Transverse colon (tissue), 4 donors: ENCODE data around the gene GNG14. TPM values are rescaled to one million over a fixed set of nuclear protein-coding genes. Genes with fewer than 3 reads are reported as not detected.
"Not testable (repeated sequence)": the region's sequence is repeated elsewhere in the genome, so short reads cannot be mapped to it uniquely, and the experiment has no call there.

Experiments
- DNase-seq: peaks from one replicate; pipeline ENCODE4 v3.0.0-alpha.2; 2019
- H3K27ac ChIP-seq, 4 donors: fragments of 200-600 bp; sonication (generic); 2 replicates each; pipeline ENCODE4 v1.5.1; 2016 to 2018; ENCODE audit warnings: inconsistent platforms in 4 of 4
- H3K27me3 ChIP-seq: fragments of 200-600 bp; sonication (generic); 2 replicates; pipeline ENCODE4 v1.5.1; 2017; ENCODE audit warnings: inconsistent platforms
- H3K36me3 ChIP-seq, 4 donors: fragments of 200-600 bp; sonication (generic); 2 replicates each; pipeline ENCODE4 v1.5.1; 2017 to 2019; ENCODE audit warnings: inconsistent platforms in 4 of 4
- H3K4me1 ChIP-seq, 4 donors: fragments of 200-600 bp; sonication (generic); 2 replicates each; pipeline ENCODE4 v1.5.1; 2017 to 2020; ENCODE audit warnings: inconsistent platforms in 4 of 4
- H3K4me3 ChIP-seq, 4 donors: fragments of 200-600 bp; sonication (generic); 1 replicate in 1 of 4; 2 replicates in 3 of 4; pipeline versions ENCODE4 v1.5.1 to v1.6.1; 2017 to 2019; ENCODE audit warnings: inconsistent platforms in 4 of 4
- H3K9me3 ChIP-seq, 2 donors: fragments of 200-600 bp; sonication (generic); 2 replicates each; pipeline ENCODE4 v1.5.1; 2017 to 2019; ENCODE audit warnings: inconsistent platforms in 2 of 2
- CTCF ChIP-seq, 5 experiments: fragments of 200-600 bp in 3 of 5; fragments of 450-650 bp in 2 of 5; sonication (generic) in 3 of 5; IDR thresholded peaks; 1 replicate in 2 of 5; 2 replicates in 3 of 5; pipeline ENCODE4 v1.5.1; 2016 to 2017; ENCODE audit warnings: antibody characterized with exemption in 5 of 5, inconsistent platforms in 3 of 5, mild to moderate bottlenecking in 2 of 5, moderate library complexity in 1 of 5
- EP300 ChIP-seq: sonication (generic); formaldehyde crosslinking; IDR thresholded peaks from one replicate; pipeline ENCODE4 v1.6.1; 2017; ENCODE audit warnings: antibody characterized with exemption, low read depth
- POLR2A ChIP-seq: fragments of 450-650 bp; IDR thresholded peaks from one replicate; pipeline ENCODE4 v1.6.1; 2016; ENCODE audit warnings: antibody characterized with exemption, mild to moderate bottlenecking, moderate library complexity
- POLR2AphosphoS5 ChIP-seq, 3 donors: sonication (generic); formaldehyde crosslinking; IDR thresholded peaks; one replicate each; pipeline ENCODE4 v1.6.1; 2016; ENCODE audit warnings: antibody characterized with exemption in 3 of 3
- WGBS, 2 donors: methylation state at CpG; one replicate each; pipeline ENCODE4 v1.1.5; 2018; ENCODE audit warnings: low coverage in 1 of 2; 5-methylcytosine and 5-hydroxymethylcytosine counted together
- in situ Hi-C, 4 donors: fragments of 200-750 bp; cut with MboI; loops; one replicate each; pipeline versions ENCODE4 v1.15.0 to v1.15.1; 2017; ENCODE audit warnings: low sequenced_read_pairs in 3 of 4, low pct_ligation_motif_present in 1 of 4, low pct_unique_long_range_greater_than_20kb in 1 of 4
- intact Hi-C: fragments of 100-400 bp; cut with DNase I; formaldehyde crosslinking; loops from one replicate; pipeline ENCODE4 v1.15.1; 2023; ENCODE audit warnings: low total_unique reads
- total RNA-seq, 4 donors: library from RNA; depleted of rRNA; stranded (reverse); fragments of >200 nt; gene quantifications; one replicate each; pipeline ENCODE4 v1.1.0, GENCODE V29; 2016

Gene GNG14
- not detected for total RNA-seq

GRCh38 chr19:12687496-12688196 lies at the start of gene GNG14:
Gene GNG14, plus strand, starts transcription at chr19:12687998. Its CDS starts 51 bp downstream, at chr19:12688049.
- intact Hi-C loops = no loop called here
- no peaks in the 10 kb centered on the region for H3K4me1 ChIP-seq
- no peak within 1 kb of the TSS for H3K27ac ChIP-seq
- H3K4me3 ChIP-seq = no peak within 1 kb of the TSS
- TF ChIP-seq POLR2A (no peak), POLR2AphosphoS5 (IDR thresholded peaks at IDR 0.05) (no peak)
- 81% methylated on average over 9 of the region's 9 CpGs; no CpG with 5 or more reads in 1 of the 2 donors for WGBS, 2 donors
- no peaks in the 10 kb centered on the region for H3K27me3 ChIP-seq
- DNase-seq = no peak
- H3K9me3 ChIP-seq = no peaks in the 10 kb centered on the region
- in situ Hi-C loops = no loop called here
- H3K36me3 ChIP-seq = no peaks in the 10 kb centered on the region

- no peak for TF ChIP-seq POLR2AphosphoS5 (IDR thresholded peaks at IDR 0.05)
- H3K27me3 ChIP-seq = no peaks in the 10 kb centered on the region
- WGBS, 2 donors = 87 to 93% methylated on average over 3 to 22 of the region's 22 CpGs
- intact Hi-C loops (no loop called here), in situ Hi-C loops (no loop called here)
- H3K27ac ChIP-seq = no peak overlapping the region
- no peaks in the 10 kb centered on the region for H3K36me3 ChIP-seq
- H3K4me1 ChIP-seq = peaks cover 0 to 6% (median 5%) of the 10 kb centered on the region in 4 donors
- no peak for DNase-seq
- H3K9me3 ChIP-seq = no peaks in the 10 kb centered on the region
- no peak overlapping the region for H3K4me3 ChIP-seq
These were observed 49.1 kb upstream of the GNG14 start for GRCh38 chr19:12638611-12639182.

- in situ Hi-C loops = no loop called here
- no peaks in the 10 kb centered on the region for H3K9me3 ChIP-seq
- intact Hi-C loops = no loop called here
- H3K36me3 ChIP-seq = no peaks in the 10 kb centered on the region
- peak overlapping the region in 2 of 4 donors; percentile 10 to 15 for H3K4me3 ChIP-seq
- 12 to 18% methylated on average over 5 to 15 of the region's 39 CpGs for WGBS, 2 donors
- peaks cover 0 to 6% (median 5%) of the 10 kb centered on the region in 4 donors for H3K4me1 ChIP-seq
- no peaks in the 10 kb centered on the region for H3K27me3 ChIP-seq
- TF ChIP-seq POLR2AphosphoS5 (IDR thresholded peaks at IDR 0.05) (peak in 1 of 3 donors; percentile 9), POLR2A (no peak), CTCF (IDR thresholded peaks at IDR 0.05) (peak; percentile 71 to 81 (median 76))
- peak; percentile 87 for DNase-seq
- no peak overlapping the region for H3K27ac ChIP-seq
These were observed 47.7 kb upstream of the GNG14 start for GRCh38 chr19:12639901-12640613.

GRCh38 chr19:12641456-12641855 lies 46.3 kb upstream of the GNG14 start:
- intact Hi-C loops = no loop called here
- 76% methylated on average over 13 of the region's 13 CpGs; no CpG with 5 or more reads in 1 of the 2 donors for WGBS, 2 donors
- Histone ChIP-seq H3K27me3 (no peaks in the 10 kb centered on the region), H3K4me3 (no peak overlapping the region), H3K4me1 (peaks cover 0 to 6% (median 5%) of the 10 kb centered on the region in 4 donors), H3K27ac (no peak overlapping the region), H3K9me3 (no peaks in the 10 kb centered on the region), H3K36me3 (no peaks in the 10 kb centered on the region)
- no peak for DNase-seq
- in situ Hi-C loops = no loop called here
- TF ChIP-seq CTCF (IDR thresholded peaks at IDR 0.05) (no peak), EP300 (no peak), POLR2AphosphoS5 (IDR thresholded peaks at IDR 0.05) (no peak), POLR2A (no peak)

- no peaks in the 10 kb centered on the region for H3K9me3 ChIP-seq
- intact Hi-C loops = no loop called here
These were observed 45.3 kb upstream of the GNG14 start for GRCh38 chr19:12642506-12642905.

GRCh38 chr19:12643716-12644115 lies 44.1 kb upstream of the GNG14 start:
- H3K27ac ChIP-seq, intact Hi-C loops, in situ Hi-C loops, H3K27me3 ChIP-seq, H3K9me3 ChIP-seq, DNase-seq, H3K36me3 ChIP-seq, H3K4me3 ChIP-seq: not testable (repeated sequence)
- WGBS, 2 donors = 98 to 100% methylated on average over 2 to 14 of the region's 14 CpGs
- peaks cover 3 to 17% (median 15%) of the 10 kb centered on the region in 4 donors for H3K4me1 ChIP-seq

More at GRCh38 chr19:12642506-12642905, 45.3 kb upstream of the GNG14 start:
- no peak overlapping the region for H3K27ac ChIP-seq
- no peaks in the 10 kb centered on the region for H3K27me3 ChIP-seq
- H3K4me3 ChIP-seq = no peak overlapping the region
- DNase-seq = no peak
- 97 to 98% methylated on average over 8 to 21 of the region's 26 CpGs for WGBS, 2 donors
- no peaks in the 10 kb centered on the region for H3K36me3 ChIP-seq
- peaks cover 0 to 6% (median 5%) of the 10 kb centered on the region in 4 donors for H3K4me1 ChIP-seq
- TF ChIP-seq POLR2AphosphoS5 (IDR thresholded peaks at IDR 0.05) (no peak), EP300 (no peak), CTCF (IDR thresholded peaks at IDR 0.05) (no peak), POLR2A (no peak)
- in situ Hi-C loops = no loop called here
